ENCODE results near the gene CELSR2.
A peak's percentile ranks its signal among the peaks of the same experiment; 100 is the strongest.

Gene CELSR2

DNA sequence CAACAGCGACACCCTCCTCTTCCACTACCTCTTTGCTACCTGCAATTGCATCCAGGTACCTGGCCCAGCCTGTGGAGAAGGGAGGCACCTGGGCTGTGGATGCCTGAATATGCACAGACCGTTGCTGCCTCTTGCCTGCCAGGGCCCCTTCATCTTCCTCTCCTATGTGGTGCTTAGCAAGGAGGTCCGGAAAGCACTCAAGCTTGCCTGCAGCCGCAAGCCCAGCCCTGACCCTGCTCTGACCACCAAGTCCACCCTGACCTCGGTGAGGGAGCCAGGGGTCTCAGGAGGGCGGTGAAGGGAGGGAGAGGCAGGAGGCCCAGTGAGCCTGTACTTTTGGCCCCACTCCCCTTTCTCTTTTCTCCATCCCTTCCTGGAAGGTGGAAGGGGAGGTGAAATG is 22.1 kb downstream of the CELSR2 start:
- no peak overlapping the region for H3K4me3 Mint-ChIP-seq
- H3K9me3 Mint-ChIP-seq (ENCODE audit: low read depth) = no peaks in the 10 kb centered on the region
- peaks cover 2% of the 10 kb centered on the region for H3K36me3 Mint-ChIP-seq
- H3K27ac Mint-ChIP-seq = no peak overlapping the region
- no peaks in the 10 kb centered on the region for H3K4me1 Mint-ChIP-seq (ENCODE audit: low read depth)
- H3K27me3 Mint-ChIP-seq = no peaks in the 10 kb centered on the region

DNA sequence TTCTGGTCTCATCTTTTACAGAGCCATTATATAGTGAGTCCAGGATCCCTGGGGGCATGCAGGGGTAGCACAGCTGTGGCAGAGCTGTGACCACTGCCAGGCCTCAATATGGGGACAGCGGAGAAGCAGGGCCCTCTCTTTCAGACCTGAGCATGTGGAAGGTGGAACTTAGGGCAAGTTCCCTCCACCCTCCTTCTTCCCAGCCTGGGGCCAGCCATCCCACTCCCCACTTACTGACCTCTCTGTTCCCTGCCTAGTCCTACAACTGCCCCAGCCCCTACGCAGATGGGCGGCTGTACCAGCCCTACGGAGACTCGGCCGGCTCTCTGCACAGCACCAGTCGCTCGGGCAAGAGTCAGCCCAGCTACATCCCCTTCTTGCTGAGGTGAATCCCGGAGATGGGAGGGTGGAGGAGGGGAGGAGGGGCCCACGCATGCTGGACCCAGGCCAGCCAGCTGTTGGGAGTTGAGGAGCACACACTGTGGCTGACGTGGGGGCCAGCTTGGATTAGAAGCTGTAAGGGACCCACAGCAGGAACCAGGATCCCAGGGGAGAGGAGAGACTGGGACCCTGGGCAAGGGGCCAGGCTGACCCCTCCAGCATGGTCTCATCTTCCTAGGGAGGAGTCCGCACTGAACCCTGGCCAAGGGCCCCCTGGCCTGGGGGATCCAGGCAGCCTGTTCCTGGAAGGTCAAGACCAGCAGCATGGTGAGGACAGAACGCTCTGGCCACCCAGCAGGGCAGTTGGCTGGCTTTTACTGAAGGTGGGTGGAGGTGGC is 22.9 kb downstream of the CELSR2 start:
- Mint-ChIP-seq H3K36me3 (peaks cover 2% of the 10 kb centered on the region), H3K27ac (no peak overlapping the region), H3K9me3 (ENCODE audit: low read depth) (no peaks in the 10 kb centered on the region), H3K4me3 (no peak overlapping the region), H3K27me3 (no peaks in the 10 kb centered on the region), H3K4me1 (ENCODE audit: low read depth) (peaks cover 2% of the 10 kb centered on the region)

DNA sequence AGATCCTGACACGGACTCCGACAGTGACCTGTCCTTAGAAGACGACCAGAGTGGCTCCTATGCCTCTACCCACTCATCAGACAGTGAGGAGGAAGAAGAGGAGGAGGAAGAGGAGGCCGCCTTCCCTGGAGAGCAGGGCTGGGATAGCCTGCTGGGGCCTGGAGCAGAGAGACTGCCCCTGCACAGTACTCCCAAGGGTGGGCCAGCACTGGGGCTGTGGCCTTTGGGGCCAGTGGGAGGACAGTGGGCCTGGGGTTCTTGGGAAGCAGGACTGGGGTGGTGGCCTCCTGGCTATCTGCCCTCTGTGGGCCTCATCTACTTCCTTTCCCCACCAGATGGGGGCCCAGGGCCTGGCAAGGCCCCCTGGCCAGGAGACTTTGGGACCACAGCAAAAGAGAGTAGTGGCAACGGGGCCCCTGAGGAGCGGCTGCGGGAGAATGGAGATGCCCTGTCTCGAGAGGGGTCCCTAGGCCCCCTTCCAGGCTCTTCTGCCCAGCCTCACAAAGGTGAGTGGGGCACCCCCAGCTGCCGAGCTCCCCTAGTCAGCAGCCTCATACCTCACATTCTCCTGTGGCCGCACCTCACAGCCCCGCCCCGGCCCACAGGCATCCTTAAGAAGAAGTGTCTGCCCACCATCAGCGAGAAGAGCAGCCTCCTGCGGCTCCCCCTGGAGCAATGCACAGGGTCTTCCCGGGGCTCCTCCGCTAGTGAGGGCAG is 23.6 kb downstream of the CELSR2 start:
- Mint-ChIP-seq H3K4me3 (no peak overlapping the region), H3K4me1 (ENCODE audit: low read depth) (peaks cover 3% of the 10 kb centered on the region), H3K9me3 (ENCODE audit: low read depth) (no peaks in the 10 kb centered on the region), H3K27me3 (no peaks in the 10 kb centered on the region), H3K36me3 (peaks cover 2% of the 10 kb centered on the region), H3K27ac (no peak overlapping the region)

DNA sequence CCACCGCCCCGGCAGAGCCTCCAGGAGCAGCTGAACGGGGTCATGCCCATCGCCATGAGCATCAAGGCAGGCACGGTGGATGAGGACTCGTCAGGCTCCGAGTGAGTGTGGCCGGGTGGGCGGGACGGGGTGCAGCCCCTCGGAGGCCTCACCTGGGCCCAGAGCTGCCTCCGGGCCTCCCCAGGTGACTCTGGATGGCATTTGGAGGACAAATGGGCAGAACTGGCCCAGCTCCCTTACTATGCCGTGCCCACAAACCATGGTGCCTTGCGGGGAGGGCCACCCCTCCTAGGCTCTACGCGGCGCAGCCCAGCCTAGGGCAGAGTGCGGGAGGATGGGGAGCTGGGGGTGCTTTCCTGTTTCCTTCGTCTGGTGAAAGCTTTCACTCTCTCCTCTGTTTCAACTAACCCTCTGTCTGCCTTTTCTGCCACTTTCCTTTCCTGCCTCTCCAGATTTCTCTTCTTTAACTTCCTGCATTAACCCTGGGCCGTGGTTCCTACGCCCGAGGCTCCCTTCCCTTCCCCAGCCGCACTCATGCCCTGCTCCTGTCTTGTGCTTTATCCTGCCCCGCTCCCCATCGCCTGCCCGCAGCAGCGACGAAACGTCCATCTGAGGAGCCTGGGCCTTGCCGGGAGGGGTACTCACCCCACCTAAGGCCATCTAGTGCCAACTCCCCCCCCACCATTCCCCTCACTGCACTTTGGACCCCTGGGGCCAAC is 24.4 kb downstream of the CELSR2 start:
- H3K27me3 Mint-ChIP-seq = no peaks in the 10 kb centered on the region
- no peaks in the 10 kb centered on the region for H3K9me3 Mint-ChIP-seq (ENCODE audit: low read depth)
- H3K4me3 Mint-ChIP-seq = no peak overlapping the region
- peaks cover 2% of the 10 kb centered on the region for H3K36me3 Mint-ChIP-seq
- no peak overlapping the region for H3K27ac Mint-ChIP-seq
- peaks cover 3% of the 10 kb centered on the region for H3K4me1 Mint-ChIP-seq (ENCODE audit: low read depth)

DNA sequence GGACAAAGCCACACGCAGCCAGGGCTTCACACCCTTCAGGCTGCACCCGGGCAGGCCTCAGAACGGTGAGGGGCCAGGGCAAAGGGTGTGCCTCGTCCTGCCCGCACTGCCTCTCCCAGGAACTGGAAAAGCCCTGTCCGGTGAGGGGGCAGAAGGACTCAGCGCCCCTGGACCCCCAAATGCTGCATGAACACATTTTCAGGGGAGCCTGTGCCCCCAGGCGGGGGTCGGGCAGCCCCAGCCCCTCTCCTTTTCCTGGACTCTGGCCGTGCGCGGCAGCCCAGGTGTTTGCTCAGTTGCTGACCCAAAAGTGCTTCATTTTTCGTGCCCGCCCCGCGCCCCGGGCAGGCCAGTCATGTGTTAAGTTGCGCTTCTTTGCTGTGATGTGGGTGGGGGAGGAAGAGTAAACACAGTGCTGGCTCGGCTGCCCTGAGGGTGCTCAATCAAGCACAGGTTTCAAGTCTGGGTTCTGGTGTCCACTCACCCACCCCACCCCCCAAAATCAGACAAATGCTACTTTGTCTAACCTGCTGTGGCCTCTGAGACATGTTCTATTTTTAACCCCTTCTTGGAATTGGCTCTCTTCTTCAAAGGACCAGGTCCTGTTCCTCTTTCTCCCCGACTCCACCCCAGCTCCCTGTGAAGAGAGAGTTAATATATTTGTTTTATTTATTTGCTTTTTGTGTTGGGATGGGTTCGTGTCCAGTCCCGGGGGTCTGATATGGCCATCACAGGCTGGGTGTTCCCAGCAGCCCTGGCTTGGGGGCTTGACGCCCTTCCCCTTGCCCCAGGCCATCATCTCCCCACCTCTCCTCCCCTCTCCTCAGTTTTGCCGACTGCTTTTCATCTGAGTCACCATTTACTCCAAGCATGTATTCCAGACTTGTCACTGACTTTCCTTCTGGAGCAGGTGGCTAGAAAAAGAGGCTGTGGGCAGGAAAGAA is 25.5 kb downstream of the CELSR2 start:
- H3K27me3 Mint-ChIP-seq = no peaks in the 10 kb centered on the region
- peaks cover 3% of the 10 kb centered on the region for H3K4me1 Mint-ChIP-seq (ENCODE audit: low read depth)
- no peak overlapping the region for H3K4me3 Mint-ChIP-seq
- H3K9me3 Mint-ChIP-seq (ENCODE audit: low read depth) = no peaks in the 10 kb centered on the region
- H3K36me3 Mint-ChIP-seq = peaks cover 2% of the 10 kb centered on the region
- H3K27ac Mint-ChIP-seq = no peak overlapping the region

DNA sequence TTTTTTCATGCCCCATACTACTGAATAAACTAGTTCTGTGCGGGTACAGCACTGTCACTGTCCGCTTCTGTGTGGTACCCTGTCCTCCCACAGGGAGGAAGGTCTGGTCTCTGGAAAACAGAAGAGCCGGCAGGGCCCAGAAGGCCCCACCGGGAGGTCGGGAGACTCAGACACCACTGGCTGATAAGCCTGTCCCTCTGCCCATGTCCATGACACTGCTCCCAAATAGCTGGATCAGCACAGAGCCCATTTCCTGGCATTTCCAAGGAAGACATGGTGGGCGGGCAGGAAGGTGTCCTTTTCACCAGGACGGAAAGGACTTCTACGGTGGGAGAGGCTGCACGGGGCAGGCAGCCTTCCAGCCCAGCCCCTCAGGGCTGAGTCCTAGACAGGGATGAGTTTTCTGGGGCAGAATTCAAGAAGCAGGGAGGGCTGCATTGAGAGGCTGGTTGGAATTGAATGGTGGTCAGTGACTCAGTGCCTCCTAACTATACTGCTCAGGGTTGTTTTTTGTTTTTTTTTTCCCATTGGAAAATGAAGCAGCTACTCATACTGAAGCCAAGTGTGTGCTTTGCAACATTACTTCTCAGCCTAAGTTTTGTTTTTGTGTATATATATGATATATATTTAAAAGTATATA is 26.5 kb downstream of the CELSR2 start:
- Mint-ChIP-seq H3K9me3 (ENCODE audit: low read depth) (no peaks in the 10 kb centered on the region), H3K4me3 (no peak overlapping the region), H3K27ac (no peak overlapping the region), H3K36me3 (no peaks in the 10 kb centered on the region), H3K4me1 (ENCODE audit: low read depth) (peaks cover 3% of the 10 kb centered on the region), H3K27me3 (no peaks in the 10 kb centered on the region)

DNA sequence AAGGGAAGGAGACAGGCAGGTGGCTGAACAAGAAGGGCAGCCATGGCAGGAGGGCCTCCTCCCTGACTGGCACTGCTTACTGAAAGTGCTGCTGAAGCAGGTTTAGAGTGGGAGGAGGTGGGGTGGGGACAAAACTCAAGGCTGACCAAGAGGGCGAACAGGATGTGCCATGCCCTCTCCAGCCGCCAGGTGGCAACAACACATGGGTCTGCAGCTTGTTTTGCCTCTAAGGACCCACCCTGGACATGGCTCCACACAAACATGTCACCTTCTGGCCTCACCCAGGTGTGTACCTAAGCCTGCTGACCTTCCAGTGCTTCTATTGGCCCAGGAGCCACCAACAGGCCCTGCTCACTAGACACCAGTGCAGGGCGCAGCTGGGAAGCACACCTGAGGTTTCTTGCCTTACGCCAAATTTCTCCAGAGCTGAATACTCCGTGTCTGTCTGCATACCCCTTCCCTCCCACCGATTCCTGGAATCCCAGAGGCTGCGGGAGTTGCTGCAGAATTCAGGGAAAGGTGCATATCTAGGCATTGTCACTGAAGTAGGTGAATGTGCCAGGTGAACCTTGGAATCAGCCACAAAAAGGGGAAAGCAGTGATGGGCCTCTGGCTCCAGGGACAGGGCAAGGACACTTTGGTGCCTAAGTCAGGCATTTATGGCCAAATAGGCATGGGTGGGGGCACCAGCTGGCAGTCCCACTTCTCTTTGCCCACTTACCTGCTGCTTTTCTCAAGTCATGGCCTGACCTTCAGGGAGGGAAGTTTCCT is 28.3 kb downstream of the CELSR2 start:
- H3K4me3 Mint-ChIP-seq = no peak overlapping the region
- peaks cover 3% of the 10 kb centered on the region for H3K4me1 Mint-ChIP-seq (ENCODE audit: low read depth)
- H3K9me3 Mint-ChIP-seq (ENCODE audit: low read depth) = no peaks in the 10 kb centered on the region
- no peaks in the 10 kb centered on the region for H3K36me3 Mint-ChIP-seq
- no peak overlapping the region for H3K27ac Mint-ChIP-seq
- no peaks in the 10 kb centered on the region for H3K27me3 Mint-ChIP-seq

DNA sequence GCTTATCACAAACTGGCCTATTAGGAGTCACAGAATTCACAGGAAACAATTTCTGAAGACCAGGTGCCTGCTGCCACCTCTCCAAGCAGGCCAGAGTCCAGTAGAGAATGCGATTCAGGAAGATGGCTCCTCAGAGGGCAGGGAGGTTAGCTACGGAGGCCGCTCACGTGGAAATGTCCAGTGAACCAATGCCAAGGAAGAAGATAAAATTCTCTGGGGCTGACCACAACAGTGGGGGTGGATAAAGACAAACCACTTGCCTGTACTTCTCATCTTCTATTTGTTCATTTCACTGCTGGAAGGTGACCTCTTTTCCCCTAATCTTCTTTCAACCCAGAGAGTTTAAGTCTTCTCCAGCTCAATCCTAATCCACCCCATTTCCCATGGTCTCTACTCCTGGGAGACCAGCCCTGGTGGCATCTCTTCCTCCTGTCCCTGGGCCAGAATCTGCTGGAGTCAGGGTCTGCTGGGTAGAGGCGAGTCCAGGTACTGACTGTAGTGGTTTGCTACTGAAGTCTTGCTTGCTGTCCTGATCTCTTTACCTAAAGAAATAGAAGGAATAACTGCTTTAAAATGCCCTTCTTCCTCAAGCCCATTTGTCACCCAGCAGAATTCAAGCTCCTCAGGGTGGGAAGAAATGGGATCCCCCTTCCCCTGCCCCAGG is 30.4 kb downstream of the CELSR2 start:
- Mint-ChIP-seq H3K9me3 (ENCODE audit: low read depth) (no peaks in the 10 kb centered on the region), H3K4me3 (no peak overlapping the region), H3K4me1 (ENCODE audit: low read depth) (peaks cover 12% of the 10 kb centered on the region), H3K36me3 (no peaks in the 10 kb centered on the region), H3K27me3 (no peaks in the 10 kb centered on the region), H3K27ac (no peak overlapping the region)

DNA sequence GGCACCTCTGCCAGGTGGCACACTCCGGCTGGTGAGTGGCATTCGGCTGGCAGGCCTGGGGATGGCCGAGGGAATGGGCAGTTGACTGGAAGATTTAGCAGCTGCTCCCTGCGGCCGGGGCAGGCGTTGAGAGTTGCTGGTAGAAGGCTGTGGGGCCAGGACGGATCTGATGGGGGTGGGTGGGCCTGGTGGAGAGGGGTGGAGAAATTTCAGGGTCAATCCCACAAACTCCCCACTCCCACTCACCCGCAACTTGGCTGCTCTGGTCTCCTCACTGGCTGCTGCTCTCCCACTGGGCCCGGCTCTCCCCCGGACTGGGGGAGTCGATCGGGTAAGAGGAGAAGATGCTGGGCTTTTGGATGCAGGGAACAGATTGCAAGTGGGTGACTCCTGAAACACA is 31.5 kb downstream of the CELSR2 start:
- H3K27ac Mint-ChIP-seq = no peak overlapping the region
- H3K4me1 Mint-ChIP-seq (ENCODE audit: low read depth) = peaks cover 12% of the 10 kb centered on the region
- no peak overlapping the region for H3K4me3 Mint-ChIP-seq
- no peaks in the 10 kb centered on the region for H3K9me3 Mint-ChIP-seq (ENCODE audit: low read depth)
- no peaks in the 10 kb centered on the region for H3K36me3 Mint-ChIP-seq
- no peaks in the 10 kb centered on the region for H3K27me3 Mint-ChIP-seq

DNA sequence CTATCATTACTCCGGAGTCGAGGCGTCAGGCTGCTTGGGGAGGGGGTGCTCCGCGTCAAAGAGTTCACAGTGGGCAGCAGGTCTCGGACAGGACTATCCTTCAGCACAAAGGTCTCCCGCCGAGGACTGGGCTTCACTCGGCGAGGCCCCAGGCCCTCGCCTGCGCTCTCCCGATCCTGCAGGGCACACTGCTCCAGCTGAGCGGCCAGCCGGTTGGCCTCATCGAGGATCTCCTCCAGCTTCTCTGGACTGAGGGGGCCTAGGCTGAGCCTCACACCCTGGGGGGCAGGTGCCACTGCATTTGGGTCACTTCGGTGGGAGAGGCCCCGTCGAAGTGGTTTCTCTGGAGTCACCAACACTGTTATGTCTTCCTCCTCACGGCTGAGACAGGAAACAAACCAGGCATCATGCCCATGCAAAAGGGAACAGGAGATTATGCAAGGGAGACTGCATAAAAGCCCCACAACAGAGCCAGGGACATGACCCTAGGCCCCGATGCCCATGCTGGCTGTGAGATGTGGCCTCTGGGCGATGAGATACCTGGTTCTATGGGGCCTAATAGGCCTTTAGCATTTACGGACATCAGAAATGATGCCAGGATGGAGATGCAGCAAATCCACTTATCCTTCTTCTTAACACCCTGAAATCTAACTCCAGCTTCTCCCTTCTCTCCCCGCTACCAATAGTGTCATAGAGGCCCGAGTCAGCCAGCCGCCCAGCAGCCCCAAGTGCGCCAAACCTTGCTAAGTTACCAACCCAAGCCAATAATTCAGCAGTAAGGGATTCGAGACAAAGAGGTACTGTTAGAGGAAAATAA is 32.5 kb downstream of the CELSR2 start:
- Mint-ChIP-seq H3K27me3 (no peaks in the 10 kb centered on the region), H3K4me1 (ENCODE audit: low read depth) (peaks cover 12% of the 10 kb centered on the region), H3K9me3 (ENCODE audit: low read depth) (no peaks in the 10 kb centered on the region), H3K36me3 (no peaks in the 10 kb centered on the region), H3K27ac (no peak overlapping the region), H3K4me3 (peak overlapping the region; percentile 97)

DNA sequence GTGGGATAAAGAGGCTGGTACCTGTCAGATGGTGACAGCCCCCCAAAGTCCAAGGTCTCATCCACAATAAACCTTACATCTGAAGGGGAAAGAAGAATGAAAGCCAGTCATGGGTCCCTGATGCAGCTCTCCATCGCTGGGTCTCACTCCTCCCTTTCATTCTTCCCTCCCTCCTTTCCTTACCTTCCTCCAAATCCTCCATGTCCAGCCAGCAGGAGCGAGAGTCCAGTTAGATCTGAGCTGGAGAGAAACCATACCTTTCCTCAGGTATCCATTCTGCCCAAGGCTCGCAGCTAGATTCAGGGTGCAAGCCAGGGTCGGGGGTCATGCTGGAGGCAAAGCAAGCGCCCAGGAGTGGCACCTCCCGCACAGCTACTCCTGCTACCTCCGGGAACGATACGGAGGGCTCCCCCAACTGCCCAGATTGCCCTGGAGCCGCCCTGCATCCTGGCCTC is 33.2 kb downstream of the CELSR2 start:
- Mint-ChIP-seq H3K4me1 (ENCODE audit: low read depth) (peaks cover 9% of the 10 kb centered on the region), H3K36me3 (no peaks in the 10 kb centered on the region), H3K4me3 (peak overlapping the region; percentile 97), H3K27me3 (no peaks in the 10 kb centered on the region), H3K27ac (no peak overlapping the region), H3K9me3 (ENCODE audit: low read depth) (no peaks in the 10 kb centered on the region)

DNA sequence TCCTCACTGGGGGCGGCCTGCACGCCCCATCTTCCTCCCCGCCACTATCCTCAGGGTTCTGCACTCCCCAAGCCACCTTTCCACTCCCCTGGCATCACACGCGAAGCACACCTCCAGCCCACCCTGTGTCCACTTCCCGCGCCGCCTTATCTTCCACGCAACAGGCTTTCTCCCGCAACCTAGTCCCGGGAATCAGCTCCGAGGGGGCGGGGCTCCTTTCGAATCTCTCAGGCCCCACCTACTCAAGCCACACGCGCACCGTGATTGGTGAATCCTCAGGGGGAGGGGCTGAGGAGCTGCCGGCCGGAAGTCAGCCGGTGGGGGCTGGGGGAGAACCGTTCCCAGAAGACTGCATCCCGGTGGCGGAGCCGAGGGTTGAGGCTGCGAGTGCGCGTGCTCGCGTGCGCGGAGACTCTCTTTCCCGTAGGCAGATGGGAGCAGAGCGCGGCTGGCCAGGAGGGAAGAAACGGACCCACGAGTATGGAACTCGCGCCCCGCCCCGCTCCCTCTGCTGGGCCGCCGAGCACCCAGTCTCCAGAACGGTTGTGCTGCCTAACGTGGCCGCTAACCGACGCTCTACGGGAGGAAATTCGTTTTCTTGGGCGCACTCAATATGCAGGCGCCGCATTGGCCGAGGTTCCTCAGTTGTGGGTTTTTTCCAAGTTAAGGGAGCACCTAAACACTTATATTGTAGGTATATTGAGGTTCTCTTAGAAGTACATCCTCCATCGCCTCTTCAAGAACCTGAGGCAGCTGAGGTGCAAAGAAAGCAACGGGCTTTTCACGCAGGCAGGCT is 33.8 kb downstream of the CELSR2 start, which contains the start of gene PSRC1:
Gene PSRC1 (minus strand): TSS at position 194 of the 796 bp plus-strand sequence.
- no peaks in the 10 kb centered on the region for H3K9me3 Mint-ChIP-seq (ENCODE audit: low read depth)
- H3K4me3 Mint-ChIP-seq = peak within 1 kb of the TSS; percentile 97
- no peaks in the 10 kb centered on the region for H3K36me3 Mint-ChIP-seq
- no peaks in the 10 kb centered on the region for H3K27me3 Mint-ChIP-seq
- peaks cover 9% of the 10 kb centered on the region for H3K4me1 Mint-ChIP-seq (ENCODE audit: low read depth)
- peak within 1 kb of the TSS; percentile 89 for H3K27ac Mint-ChIP-seq
